OCI-LY3 (cell line): ENCODE data around the gene ZNF77.

Experiments
- H2AFZ ChIP-seq: fragments of 200-600, 300-600 bp; shearing (Covaris generic); 2 replicates; pipeline ENCODE4 v1.6.0; 2014; ENCODE audit warnings: antibody characterized with exemption, low read depth, low read length
- H3K27ac ChIP-seq: fragments of 200-600, 300-600 bp; sonication (generic); 2 replicates; pipeline ENCODE4 v1.5.1; 2014; ENCODE audit warnings: mild to moderate bottlenecking, low read length, moderate library complexity, mixed read lengths
- H3K27me3 ChIP-seq: fragments of 200-600, 300-600 bp; sonication (generic); 2 replicates; pipeline ENCODE4 v1.6.1; 2014; ENCODE audit warnings: low read depth, low read length, mixed read lengths
- H3K36me3 ChIP-seq: fragments of 200-600, 300-600 bp; sonication (generic); replicated peaks from 2 replicates; pipeline ENCODE3; 2014; ENCODE audit warnings: low read depth, low read length, mixed read lengths
- H3K4me1 ChIP-seq: fragments of 300-600, 200-600 bp; sonication (generic); 2 replicates; pipeline ENCODE4 v1.6.1; 2014; ENCODE audit warnings: low read length, mixed read lengths
- H3K4me2 ChIP-seq: fragments of 200-600, 300-600 bp; sonication (generic); 2 replicates; pipeline ENCODE4 v1.6.1; 2014; ENCODE audit warnings: low read length, mixed read lengths
- H3K4me3 ChIP-seq: fragments of 300-600, 200-600 bp; sonication (generic); 2 replicates; pipeline ENCODE4 v1.5.1; 2014; ENCODE audit warnings: antibody characterized with exemption, mild to moderate bottlenecking, low read length, moderate library complexity
- H3K79me2 ChIP-seq: fragments of 300-600, 200-600 bp; shearing (Covaris generic); 2 replicates; pipeline ENCODE4 v1.6.1; 2014; ENCODE audit warnings: mild to moderate bottlenecking, low read length, mixed read lengths
- H3K9ac ChIP-seq: fragments of 300-600, 200-600 bp; shearing (Covaris generic); 2 replicates; pipeline ENCODE4 v1.6.0; 2014; ENCODE audit warnings: mild to moderate bottlenecking, low read length, moderate library complexity
- H3K9me3 ChIP-seq: fragments of 200-600, 300-600 bp; shearing (Covaris generic); 2 replicates; pipeline ENCODE4 v1.6.1; 2014; ENCODE audit warnings: low read length, mixed read lengths; ENCODE audit not compliant: insufficient read depth
- H4K20me1 ChIP-seq: fragments of 200-600, 300-600 bp; sonication (generic); 2 replicates; pipeline ENCODE4 v1.6.1; 2016; ENCODE audit warnings: low read length, mixed read lengths; ENCODE audit not compliant: insufficient read depth
- EZH2phosphoT487 ChIP-seq: fragments of 200-600 bp; shearing (Covaris generic); IDR thresholded peaks from 2 replicates; pipeline ENCODE4 v1.6.1; 2018; ENCODE audit warnings: antibody characterized with exemption, mixed run types, low read depth
- TF ChIP-seq, protein P1 (sequence below): fragments of 200-600, 300-600 bp; sonication (generic); IDR thresholded peaks from 2 replicates; pipeline ENCODE4 v1.5.1; 2014; ENCODE audit warnings: antibody characterized with exemption, low read length, low read depth

ZNF77 gene

DNA sequence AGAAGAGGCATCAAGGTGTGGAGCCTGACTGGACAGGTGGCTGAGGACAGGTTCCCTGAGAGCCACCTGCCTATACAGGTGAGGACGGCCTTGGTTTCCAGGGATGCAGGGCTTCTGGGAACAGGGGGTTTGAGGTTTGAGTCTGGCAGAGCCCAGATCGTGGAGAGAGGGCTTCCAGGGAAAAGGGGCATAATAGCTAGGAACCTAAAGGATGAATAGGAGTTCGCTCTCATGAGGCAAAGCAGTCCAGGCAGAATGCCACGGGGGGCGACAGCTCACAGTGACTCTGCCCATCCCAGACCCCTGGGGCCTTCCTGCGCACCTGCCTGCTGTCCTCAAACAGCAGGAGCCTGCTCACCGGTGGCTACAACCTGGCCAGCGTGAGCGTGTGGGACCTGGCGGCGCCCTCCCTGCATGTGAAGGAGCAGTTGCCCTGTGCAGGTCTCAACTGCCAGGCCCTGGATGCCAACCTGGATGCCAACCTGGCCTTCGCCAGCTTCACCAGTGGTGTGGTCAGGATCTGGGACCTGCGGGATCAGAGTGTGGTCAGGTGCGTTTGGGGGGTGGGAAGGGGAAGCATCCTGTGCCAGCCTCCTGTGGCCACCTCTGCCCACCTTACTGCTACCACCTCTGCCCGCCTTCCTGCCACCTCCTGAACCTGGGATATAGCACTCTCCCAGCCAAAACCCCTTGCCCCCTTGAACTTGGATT, 44.6 kb upstream of the ZNF77 start:
- TF ChIP-seq, protein P1, sequence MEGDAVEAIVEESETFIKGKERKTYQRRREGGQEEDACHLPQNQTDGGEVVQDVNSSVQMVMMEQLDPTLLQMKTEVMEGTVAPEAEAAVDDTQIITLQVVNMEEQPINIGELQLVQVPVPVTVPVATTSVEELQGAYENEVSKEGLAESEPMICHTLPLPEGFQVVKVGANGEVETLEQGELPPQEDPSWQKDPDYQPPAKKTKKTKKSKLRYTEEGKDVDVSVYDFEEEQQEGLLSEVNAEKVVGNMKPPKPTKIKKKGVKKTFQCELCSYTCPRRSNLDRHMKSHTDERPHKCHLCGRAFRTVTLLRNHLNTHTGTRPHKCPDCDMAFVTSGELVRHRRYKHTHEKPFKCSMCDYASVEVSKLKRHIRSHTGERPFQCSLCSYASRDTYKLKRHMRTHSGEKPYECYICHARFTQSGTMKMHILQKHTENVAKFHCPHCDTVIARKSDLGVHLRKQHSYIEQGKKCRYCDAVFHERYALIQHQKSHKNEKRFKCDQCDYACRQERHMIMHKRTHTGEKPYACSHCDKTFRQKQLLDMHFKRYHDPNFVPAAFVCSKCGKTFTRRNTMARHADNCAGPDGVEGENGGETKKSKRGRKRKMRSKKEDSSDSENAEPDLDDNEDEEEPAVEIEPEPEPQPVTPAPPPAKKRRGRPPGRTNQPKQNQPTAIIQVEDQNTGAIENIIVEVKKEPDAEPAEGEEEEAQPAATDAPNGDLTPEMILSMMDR: no peak
- TF ChIP-seq EZH2phosphoT487: no peak
- H3K36me3 ChIP-seq: no peaks in the 10 kb centered on the region
- H3K9ac ChIP-seq: no peak overlapping the region
- no peaks in the 10 kb centered on the region for H3K4me1 ChIP-seq
- no peak overlapping the region for H3K4me3 ChIP-seq
- H3K27me3 ChIP-seq: no peaks in the 10 kb centered on the region
- no peak overlapping the region for H3K4me2 ChIP-seq
- no peak overlapping the region for H3K27ac ChIP-seq
- H2AFZ ChIP-seq: no peak overlapping the region
- H3K79me2 ChIP-seq: no peaks in the 10 kb centered on the region
- no peaks in the 10 kb centered on the region for H4K20me1 ChIP-seq
- no peaks in the 10 kb centered on the region for H3K9me3 ChIP-seq

DNA sequence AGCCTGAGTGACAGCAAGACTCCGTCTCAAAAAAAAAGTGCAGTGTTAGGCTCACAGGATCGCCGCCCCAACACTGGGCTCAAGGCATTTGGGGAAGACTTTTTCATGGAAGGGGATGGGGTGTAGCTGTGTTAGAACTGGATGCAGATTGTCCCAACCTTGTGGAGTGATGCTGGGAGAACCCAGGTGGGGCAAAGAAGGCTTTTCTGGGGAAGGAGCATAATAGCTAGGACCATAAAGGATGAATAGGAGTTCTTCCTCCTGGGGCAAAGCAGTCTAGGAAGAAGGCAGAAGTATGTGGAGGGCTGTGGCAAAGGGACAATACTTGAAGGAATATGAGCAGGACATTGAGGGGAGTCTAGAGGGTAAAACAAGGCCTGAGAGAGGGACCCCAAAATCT, 43.8 kb upstream of the ZNF77 start:
- Histone ChIP-seq H3K4me1 (no peaks in the 10 kb centered on the region), H3K27me3 (no peaks in the 10 kb centered on the region), H3K9ac (no peak overlapping the region), H3K27ac (no peak overlapping the region), H3K9me3 (no peaks in the 10 kb centered on the region), H3K79me2 (no peaks in the 10 kb centered on the region), H3K4me3 (no peak overlapping the region), H3K36me3 (no peaks in the 10 kb centered on the region), H3K4me2 (no peak overlapping the region), H4K20me1 (no peaks in the 10 kb centered on the region), H2AFZ (no peak overlapping the region)
- no peak for TF ChIP-seq EZH2phosphoT487
- TF ChIP-seq, protein P1: no peak

- TF ChIP-seq EZH2phosphoT487: no peak
- TF ChIP-seq, protein P1: no peak
- Histone ChIP-seq H4K20me1 (no peaks in the 10 kb centered on the region), H3K27ac (no peak overlapping the region), H3K27me3 (no peaks in the 10 kb centered on the region), H3K79me2 (no peaks in the 10 kb centered on the region), H3K36me3 (no peaks in the 10 kb centered on the region), H3K9ac (no peak overlapping the region), H3K4me2 (no peak overlapping the region), H2AFZ (no peak overlapping the region), H3K4me1 (no peaks in the 10 kb centered on the region), H3K9me3 (no peaks in the 10 kb centered on the region), H3K4me3 (no peak overlapping the region)
These were observed 43.0 kb upstream of the ZNF77 start for GRCh38 chr19:2987797-2988196.

DNA sequence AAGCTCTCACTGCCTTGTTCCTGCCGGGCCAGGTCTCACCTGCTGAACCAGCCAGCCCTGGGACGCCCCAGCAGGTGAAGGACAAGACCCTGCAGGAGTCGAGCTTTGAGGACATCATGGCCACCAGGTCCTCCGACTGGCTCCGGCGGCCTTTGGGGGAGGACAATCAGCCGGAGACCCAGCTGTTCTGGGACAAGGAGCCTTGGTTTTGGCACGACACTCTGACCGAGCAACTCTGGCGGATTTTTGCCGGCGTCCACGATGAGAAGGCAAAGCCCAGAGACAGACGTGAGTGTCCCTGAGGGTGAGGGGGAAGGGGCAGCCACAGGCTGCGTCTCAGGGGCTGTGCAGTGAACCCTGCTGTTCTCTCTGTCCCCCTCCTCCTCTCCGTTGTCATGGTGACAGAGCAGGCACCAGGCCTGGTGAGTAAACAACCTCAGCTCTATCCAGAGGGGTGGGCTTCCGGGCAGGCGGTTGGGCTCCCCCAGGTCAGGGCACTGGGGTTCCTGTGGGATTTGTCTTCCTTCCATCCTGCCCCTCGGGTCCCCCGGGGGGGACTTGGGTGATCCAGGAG, 42.3 kb upstream of the ZNF77 start:
- H3K36me3 ChIP-seq: no peaks in the 10 kb centered on the region
- H3K4me2 ChIP-seq: no peak overlapping the region
- no peaks in the 10 kb centered on the region for H3K79me2 ChIP-seq
- no peaks in the 10 kb centered on the region for H3K9me3 ChIP-seq
- no peaks in the 10 kb centered on the region for H3K4me1 ChIP-seq
- no peak overlapping the region for H3K27ac ChIP-seq
- TF ChIP-seq EZH2phosphoT487: no peak
- TF ChIP-seq, protein P1: no peak
- no peak overlapping the region for H2AFZ ChIP-seq
- H3K9ac ChIP-seq: no peak overlapping the region
- H3K27me3 ChIP-seq: no peaks in the 10 kb centered on the region
- H4K20me1 ChIP-seq: no peaks in the 10 kb centered on the region
- H3K4me3 ChIP-seq: no peak overlapping the region
